ENCODE results near the gene CLN3. TPM values are rescaled to one million over a fixed set of nuclear protein-coding genes. Genes with fewer than 3 reads are reported as not detected.
"Not testable (repeated sequence)": the region's sequence is repeated elsewhere in the genome, so short reads cannot be mapped to it uniquely, and the experiment has no call there.

CLN3 gene
- total RNA-seq, 1 experiment from 2014 or later = 70.3 TPM

- CTCF ChIA-PET; POLR2A ChIA-PET (ENCODE audit: unreplicated experiment); H3K27me3 ChIP-seq (ENCODE audit: insufficient read depth, low read depth); H3K9me3 ChIP-seq (ENCODE audit: insufficient read depth, low read depth); H3K4me1 ChIP-seq (replicated peaks; ENCODE audit: insufficient read depth); H3F3A ChIP-seq (ENCODE audit: insufficient read depth, low read depth); H3K36me3 ChIP-seq (ENCODE audit: low read depth); DNase-seq; H3K4me2 ChIP-seq; H3K79me2 ChIP-seq (ENCODE audit: low read depth); H4K20me1 ChIP-seq (ENCODE audit: insufficient read depth); H2AFZ ChIP-seq; H3K9me2 ChIP-seq (ENCODE audit: insufficient read depth); H3K27ac ChIP-seq; BruUV-seq (replicated peaks); H3K4me3 ChIP-seq; intact Hi-C loops (cut with micrococcal nuclease; ENCODE audit: unreplicated experiment): not testable (repeated sequence)
Observed at GRCh38 chr16:28435340-28435739, 56.5 kb downstream of the CLN3 start.

Other genes with a start within 250 kb of the CLN3 start
- gene SBK1, start 199.5 kb downstream of the CLN3 start, total RNA-seq (2021) = 18.4 and 22.1 TPM in 2 replicates
- 6.9 and 7.0 TPM in 2 replicates for gene NPIPB6, start 128.6 kb downstream of the CLN3 start, total RNA-seq (2021)
- gene EIF3CL, start 88.2 kb downstream of the CLN3 start, total RNA-seq (2021) = 31.5 and 60.6 TPM in 2 replicates
- gene NPIPB7, start 19.7 kb downstream of the CLN3 start, total RNA-seq (2021) = not detected in 2 replicates
- gene APOBR, start 2.6 kb upstream of the CLN3 start, total RNA-seq (2021) = 2.4 and 2.5 TPM in 2 replicates
- not detected in 2 replicates for gene IL27, start 14.8 kb upstream of the CLN3 start, total RNA-seq (2021)
- 17.3 and 21.3 TPM in 2 replicates for gene NUPR1, start 46.9 kb upstream of the CLN3 start, total RNA-seq (2021)
- gene SGF29, start 61.8 kb upstream of the CLN3 start, total RNA-seq (2021) = 45.3 and 51.1 TPM in 2 replicates
- 21.8 and 23.0 TPM in 2 replicates for gene SULT1A2, start 105.0 kb upstream of the CLN3 start, total RNA-seq (2021)
- 82.0 and 98.8 TPM in 2 replicates for gene SULT1A1, start 118.0 kb upstream of the CLN3 start, total RNA-seq (2021)
- 2.2 and 4.1 TPM in 2 replicates for gene NPIPB8, start 146.0 kb upstream of the CLN3 start, total RNA-seq (2021)
- 728 and 782 TPM in 2 replicates for gene EIF3C, start 219.4 kb upstream of the CLN3 start, total RNA-seq (2021)